Sigmoid colon (tissue), 4 donors: ENCODE results near the gene QKI.

Source experiments
- CTCF ChIP-seq, 4 experiments: fragments of 450-650 bp in 3 of 4; fragments of 200-600 bp in 1 of 4; IDR thresholded peaks; one replicate each; pipeline ENCODE4 v1.5.1; 2016 to 2019; ENCODE audit warnings: antibody characterized with exemption in 4 of 4, mild to moderate bottlenecking in 3 of 4, moderate library complexity in 2 of 4
- POLR2A ChIP-seq, 2 donors: fragments of 450-650 bp; IDR thresholded peaks; one replicate each; pipeline ENCODE4 v1.6.1; 2016; ENCODE audit warnings: antibody characterized with exemption in 2 of 2, mild to moderate bottlenecking in 2 of 2, moderate library complexity in 2 of 2
- POLR2AphosphoS5 ChIP-seq, 4 donors: sonication (generic); formaldehyde crosslinking; IDR thresholded peaks; one replicate each; pipeline ENCODE4 v1.6.1; 2017; ENCODE audit warnings: antibody characterized with exemption in 4 of 4

- TF ChIP-seq POLR2AphosphoS5 (IDR thresholded peaks at IDR 0.05) = no peak
- no peak for TF ChIP-seq POLR2A (IDR thresholded peaks at IDR 0.05)
- TF ChIP-seq CTCF (IDR thresholded peaks at IDR 0.05) = no peak
These were observed 20.6 kb upstream of the QKI start for GRCh38 chr6:163393923-163394322.
